ENCODE data around the gene FADS2. TPM values are rescaled to one million over a fixed set of nuclear protein-coding genes. Genes with fewer than 3 reads are reported as not detected.

FADS2 gene
- total RNA-seq, 1 experiment from 2014 or later, result 514 TPM

- no peaks in the 10 kb centered on the region for H3K27me3 ChIP-seq (ENCODE audit: insufficient read depth, low read depth)
- H3K4me1 ChIP-seq (replicated peaks; ENCODE audit: insufficient read depth), result peaks cover 6% of the 10 kb centered on the region
- H4K20me1 ChIP-seq (ENCODE audit: insufficient read depth), result no peaks in the 10 kb centered on the region; the same call in 1 of the 2 replicates
- intact Hi-C loops (cut with micrococcal nuclease; ENCODE audit: unreplicated experiment), result no loop called here
- no peak overlapping the region for H3K4me3 ChIP-seq
- H2AFZ ChIP-seq, result no peak overlapping the region
- H3F3A ChIP-seq (ENCODE audit: insufficient read depth, low read depth), result peaks cover 22% of the 10 kb centered on the region
- TF ChIP-seq, protein P1, sequence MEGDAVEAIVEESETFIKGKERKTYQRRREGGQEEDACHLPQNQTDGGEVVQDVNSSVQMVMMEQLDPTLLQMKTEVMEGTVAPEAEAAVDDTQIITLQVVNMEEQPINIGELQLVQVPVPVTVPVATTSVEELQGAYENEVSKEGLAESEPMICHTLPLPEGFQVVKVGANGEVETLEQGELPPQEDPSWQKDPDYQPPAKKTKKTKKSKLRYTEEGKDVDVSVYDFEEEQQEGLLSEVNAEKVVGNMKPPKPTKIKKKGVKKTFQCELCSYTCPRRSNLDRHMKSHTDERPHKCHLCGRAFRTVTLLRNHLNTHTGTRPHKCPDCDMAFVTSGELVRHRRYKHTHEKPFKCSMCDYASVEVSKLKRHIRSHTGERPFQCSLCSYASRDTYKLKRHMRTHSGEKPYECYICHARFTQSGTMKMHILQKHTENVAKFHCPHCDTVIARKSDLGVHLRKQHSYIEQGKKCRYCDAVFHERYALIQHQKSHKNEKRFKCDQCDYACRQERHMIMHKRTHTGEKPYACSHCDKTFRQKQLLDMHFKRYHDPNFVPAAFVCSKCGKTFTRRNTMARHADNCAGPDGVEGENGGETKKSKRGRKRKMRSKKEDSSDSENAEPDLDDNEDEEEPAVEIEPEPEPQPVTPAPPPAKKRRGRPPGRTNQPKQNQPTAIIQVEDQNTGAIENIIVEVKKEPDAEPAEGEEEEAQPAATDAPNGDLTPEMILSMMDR (conservative IDR thresholded peaks at IDR 0.05), result no peak
- TF ChIP-seq EZH2 (IDR thresholded peaks at IDR 0.05; ENCODE audit: low read depth), result no peak
- H3K4me2 ChIP-seq, result no peak overlapping the region
- H3K9me2 ChIP-seq (ENCODE audit: insufficient read depth), result no peaks in the 10 kb centered on the region
- no peak overlapping the region for H3K27ac ChIP-seq
- no peak for DNase-seq
- H3K79me2 ChIP-seq (ENCODE audit: low read depth), result no peaks in the 10 kb centered on the region
- ChIA-PET CTCF (no interaction called here), POLR2A (ENCODE audit: unreplicated experiment) (no interaction called here)
- no peaks in the 10 kb centered on the region for H3K9me3 ChIP-seq (ENCODE audit: insufficient read depth, low read depth)
- H3K36me3 ChIP-seq (ENCODE audit: low read depth), result no peaks in the 10 kb centered on the region
- BruUV-seq (replicated peaks), result no TSS peak
Observed at GRCh38 chr11:61885166-61885778, 57.2 kb downstream of the FADS2 start.

DNA sequence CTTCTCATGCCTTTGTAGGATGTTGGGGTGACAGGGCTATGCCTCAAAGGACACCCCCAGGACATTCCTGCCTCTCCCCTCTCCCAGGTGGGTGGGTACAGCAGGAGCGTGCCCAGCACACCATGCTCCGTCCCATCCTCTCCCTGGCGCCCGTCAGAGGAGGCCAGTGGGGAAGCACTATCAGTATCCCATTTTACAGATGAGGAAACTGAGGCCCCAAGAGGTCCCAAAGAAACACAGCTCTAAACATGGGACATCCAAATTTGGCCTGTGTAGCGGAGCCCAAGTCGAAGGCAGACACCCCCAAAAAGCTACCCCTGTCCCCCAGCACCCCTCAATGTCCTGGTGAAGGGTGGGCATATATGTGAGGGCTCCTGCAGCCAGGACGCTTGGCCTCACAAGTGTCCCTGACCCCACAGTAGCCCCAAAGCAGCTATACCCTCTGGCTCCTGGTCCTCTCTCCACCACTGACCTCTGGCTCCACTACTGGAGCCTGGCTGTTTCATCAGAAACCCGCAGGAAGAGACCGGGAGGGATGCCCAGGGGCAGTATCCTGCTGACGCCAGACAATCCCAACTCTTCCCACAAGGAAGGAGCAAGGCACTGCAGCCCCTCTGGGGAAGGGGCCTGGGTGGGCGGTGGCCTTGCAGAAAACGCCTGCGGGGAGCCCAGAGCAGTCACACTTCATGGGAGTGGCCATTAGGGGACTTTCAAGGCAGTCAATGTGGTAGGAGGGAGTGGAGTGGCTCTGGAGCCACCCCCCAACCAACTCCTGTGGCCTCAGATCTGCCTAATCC lies 57.9 kb downstream of the FADS2 start:
- intact Hi-C loops (cut with micrococcal nuclease; ENCODE audit: unreplicated experiment), result no loop called here
- Histone ChIP-seq H3K9me2 (ENCODE audit: insufficient read depth) (no peaks in the 10 kb centered on the region), H2AFZ (no peak overlapping the region), H3K79me2 (ENCODE audit: low read depth) (no peaks in the 10 kb centered on the region), H3K4me3 (no peak overlapping the region), H3F3A (ENCODE audit: insufficient read depth, low read depth) (peaks cover 26% of the 10 kb centered on the region), H3K9me3 (ENCODE audit: insufficient read depth, low read depth) (no peaks in the 10 kb centered on the region), H4K20me1 (ENCODE audit: insufficient read depth) (no peaks in the 10 kb centered on the region; the same call in 1 of the 2 replicates), H3K4me1 (replicated peaks; ENCODE audit: insufficient read depth) (peaks cover 12% of the 10 kb centered on the region), H3K27ac (no peak overlapping the region), H3K27me3 (ENCODE audit: insufficient read depth, low read depth) (no peaks in the 10 kb centered on the region), H3K4me2 (no peak overlapping the region), H3K36me3 (ENCODE audit: low read depth) (no peaks in the 10 kb centered on the region)
- POLR2A ChIA-PET (ENCODE audit: unreplicated experiment), result no interaction called here
- TF ChIP-seq, protein P1 (conservative IDR thresholded peaks at IDR 0.05), result no peak
- no peak for TF ChIP-seq EZH2 (IDR thresholded peaks at IDR 0.05; ENCODE audit: low read depth)
- DNase-seq, result no peak
- no TSS peak for BruUV-seq (replicated peaks)
- CTCF ChIA-PET, result interaction anchor here (0.6 kb wide), 1 partner anchor 12 kb away, joined by 3 read pairs; no protein-coding TSS in a partner anchor

DNA sequence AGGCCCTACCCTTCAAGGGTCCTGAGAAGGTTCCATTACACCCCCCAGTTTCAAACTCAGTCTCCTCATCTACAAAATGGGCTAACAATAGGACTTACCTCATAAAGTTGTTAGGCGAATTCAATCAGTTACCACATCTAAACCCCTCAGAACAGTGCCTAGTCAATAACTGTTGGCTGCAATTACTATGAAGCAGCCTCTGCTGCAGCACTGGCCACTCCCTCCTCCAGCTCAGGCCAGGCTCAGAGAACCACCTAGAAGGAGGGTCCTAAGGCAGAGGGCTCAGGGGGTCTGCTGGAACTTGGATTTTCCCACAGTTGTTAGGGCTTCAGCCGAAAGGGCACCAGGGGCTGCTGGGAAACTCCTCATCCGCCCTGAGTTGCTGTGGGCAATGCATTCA lies 58.5 kb downstream of the FADS2 start:
- no peaks in the 10 kb centered on the region; the same call in 1 of the 2 replicates for H4K20me1 ChIP-seq (ENCODE audit: insufficient read depth)
- no peak overlapping the region for H3K4me3 ChIP-seq
- H2AFZ ChIP-seq, result no peak overlapping the region
- peaks cover 12% of the 10 kb centered on the region for H3K4me1 ChIP-seq (replicated peaks; ENCODE audit: insufficient read depth)
- no peak overlapping the region for H3K27ac ChIP-seq
- no peaks in the 10 kb centered on the region for H3K79me2 ChIP-seq (ENCODE audit: low read depth)
- POLR2A ChIA-PET (ENCODE audit: unreplicated experiment), result no interaction called here
- CTCF ChIA-PET, result interaction anchor here (0.6 kb wide), 1 partner anchor 11 kb away, joined by 3 read pairs; no protein-coding TSS in a partner anchor
- intact Hi-C loops (cut with micrococcal nuclease; ENCODE audit: unreplicated experiment), result no loop called here
- H3K9me3 ChIP-seq (ENCODE audit: insufficient read depth, low read depth), result no peaks in the 10 kb centered on the region
- no TSS peak for BruUV-seq (replicated peaks)
- H3F3A ChIP-seq (ENCODE audit: insufficient read depth, low read depth), result peaks cover 27% of the 10 kb centered on the region
- H3K36me3 ChIP-seq (ENCODE audit: low read depth), result no peaks in the 10 kb centered on the region
- no peak overlapping the region for H3K4me2 ChIP-seq
- no peaks in the 10 kb centered on the region for H3K9me2 ChIP-seq (ENCODE audit: insufficient read depth)
- no peaks in the 10 kb centered on the region for H3K27me3 ChIP-seq (ENCODE audit: insufficient read depth, low read depth)
- TF ChIP-seq, protein P1 (conservative IDR thresholded peaks at IDR 0.05), result no peak
- TF ChIP-seq EZH2 (IDR thresholded peaks at IDR 0.05; ENCODE audit: low read depth), result no peak
- no peak for DNase-seq
